NT2/D1 (cell line): Measurements from ENCODE around the gene SH3D21.

Source experiments
- YY1 ChIP-seq: IDR thresholded peaks from 2 replicates; pipeline ENCODE4 v1.6.1; 2011; ENCODE audit not compliant: insufficient read length, insufficient read depth
- ZNF274 ChIP-seq: IDR thresholded peaks from 2 replicates; pipeline ENCODE4 v1.6.1; 2011; ENCODE audit warnings: mild to moderate bottlenecking, low read depth, low read length

DNA sequence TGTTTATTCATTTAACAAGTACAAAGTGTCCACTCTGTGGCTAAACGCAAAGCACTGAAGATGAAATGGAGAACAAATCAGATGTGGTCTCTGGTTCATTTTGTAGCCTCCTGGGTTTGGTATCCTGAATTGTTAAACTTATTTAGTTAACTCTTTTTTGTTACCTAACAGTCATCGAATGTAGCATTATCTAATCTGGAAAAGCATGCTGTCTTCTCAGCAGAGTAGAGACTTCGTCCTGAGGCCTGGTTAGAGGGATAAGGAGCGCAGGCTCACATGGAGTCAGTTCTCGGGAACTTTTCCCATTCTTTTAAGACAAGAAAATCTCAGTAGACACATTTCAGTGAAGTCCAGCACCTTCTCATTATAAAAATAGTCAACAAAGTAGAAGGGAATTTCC is 33.1 kb upstream of the SH3D21 start:
- TF ChIP-seq YY1 (no peak), ZNF274 (no peak)
